ENCODE measurements around the gene PTPN5. TPM values are rescaled to one million over a fixed set of nuclear protein-coding genes. Genes with fewer than 3 reads are reported as not detected.

Gene PTPN5
- total RNA-seq, 3 donors from 2014 or later: 0.14 to 0.92 (median 0.17) TPM

- no peak for DNase-seq
- no peak for TF ChIP-seq CTCF (IDR thresholded peaks at IDR 0.05)
- H3K4me1 ChIP-seq (ENCODE audit: low read depth): peaks cover 4% of the 10 kb centered on the region
- no peaks in the 10 kb centered on the region for H3K36me3 ChIP-seq (ENCODE audit: low read depth)
- no peak for ATAC-seq
- intact Hi-C loops (cut with DNase I, micrococcal nuclease): no loop called here
- H3K4me3 ChIP-seq: no peak overlapping the region
- H3K9me3 ChIP-seq: no peaks in the 10 kb centered on the region
Observed at GRCh38 chr11:18790883-18791206, 753 bp downstream of the PTPN5 start.

- no peak for TF ChIP-seq CTCF (IDR thresholded peaks at IDR 0.05)
- H3K36me3 ChIP-seq (ENCODE audit: low read depth): no peaks in the 10 kb centered on the region
- no peaks in the 10 kb centered on the region for H3K9me3 ChIP-seq
- H3K4me1 ChIP-seq (ENCODE audit: low read depth): peaks cover 4% of the 10 kb centered on the region
- DNase-seq (no peak), ATAC-seq (no peak)
- intact Hi-C loops (cut with DNase I, micrococcal nuclease): no loop called here
- H3K4me3 ChIP-seq: no peak overlapping the region
Observed at GRCh38 chr11:18789942-18790341, 1.7 kb downstream of the PTPN5 start.

DNA sequence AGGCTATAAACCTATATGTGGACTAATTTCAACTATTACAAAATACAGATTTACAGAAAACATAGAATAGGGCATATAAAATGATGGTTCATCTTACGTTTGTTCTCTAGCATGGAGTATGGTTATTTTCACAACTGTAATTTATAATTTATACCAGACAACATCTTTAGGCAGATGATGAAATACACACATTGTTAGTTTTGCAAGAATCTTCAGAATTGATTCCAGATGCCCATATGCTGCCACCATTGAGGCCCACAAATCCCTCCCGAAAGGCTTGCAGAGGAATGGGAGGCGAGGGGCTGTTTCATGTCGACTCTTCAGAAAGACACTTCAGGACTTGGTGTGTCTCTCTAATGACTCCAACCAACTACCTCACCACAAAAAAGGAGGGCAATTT, 6.2 kb downstream of the PTPN5 start:
- Histone ChIP-seq H3K4me1 (ENCODE audit: low read depth) (no peaks in the 10 kb centered on the region), H3K9me3 (no peaks in the 10 kb centered on the region), H3K36me3 (ENCODE audit: low read depth) (no peaks in the 10 kb centered on the region), H3K4me3 (no peak overlapping the region)
- ATAC-seq (no peak), DNase-seq (no peak)
- TF ChIP-seq CTCF (IDR thresholded peaks at IDR 0.05): no peak
- intact Hi-C loops (cut with DNase I, micrococcal nuclease): no loop called here

GRCh38 chr11:18780896-18781295, 10.7 kb downstream of the PTPN5 start:
- intact Hi-C loops (cut with DNase I, micrococcal nuclease): no loop called here

DNA sequence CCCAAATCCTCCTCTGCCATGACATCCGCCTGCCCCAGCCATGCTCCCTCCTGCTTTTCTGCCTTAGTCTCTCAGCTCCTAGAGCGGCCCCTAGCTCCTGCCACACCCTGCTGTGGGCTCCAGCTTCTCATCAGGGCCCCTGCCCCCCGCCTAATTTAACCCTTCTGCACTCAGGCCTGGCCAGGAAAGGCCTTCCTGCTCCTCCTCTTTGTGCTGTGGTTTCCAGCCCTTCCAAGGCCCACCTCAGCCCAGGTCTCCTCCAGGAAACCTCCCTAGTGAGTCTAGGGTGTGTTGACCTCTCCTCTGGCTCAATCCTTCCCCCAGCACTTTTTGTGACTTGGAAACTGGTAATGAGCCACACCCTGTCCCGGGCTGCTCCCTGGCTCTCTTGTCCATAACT, 11.3 kb downstream of the PTPN5 start:
- no peak for TF ChIP-seq CTCF (IDR thresholded peaks at IDR 0.05)
- Histone ChIP-seq H3K4me3 (no peak overlapping the region), H3K36me3 (ENCODE audit: low read depth) (no peaks in the 10 kb centered on the region), H3K4me1 (ENCODE audit: low read depth) (no peaks in the 10 kb centered on the region), H3K9me3 (no peaks in the 10 kb centered on the region)
- DNase-seq (no peak), ATAC-seq (peak; percentile 42)
- intact Hi-C loops (cut with DNase I, micrococcal nuclease): no loop called here

More at GRCh38 chr11:18780896-18781295, 10.7 kb downstream of the PTPN5 start:
- ATAC-seq (no peak), DNase-seq (no peak)
- H3K9me3 ChIP-seq: no peaks in the 10 kb centered on the region
- no peaks in the 10 kb centered on the region for H3K36me3 ChIP-seq (ENCODE audit: low read depth)
- H3K4me3 ChIP-seq: no peak overlapping the region
- no peak for TF ChIP-seq CTCF (IDR thresholded peaks at IDR 0.05)
- H3K4me1 ChIP-seq (ENCODE audit: low read depth): no peaks in the 10 kb centered on the region

DNA sequence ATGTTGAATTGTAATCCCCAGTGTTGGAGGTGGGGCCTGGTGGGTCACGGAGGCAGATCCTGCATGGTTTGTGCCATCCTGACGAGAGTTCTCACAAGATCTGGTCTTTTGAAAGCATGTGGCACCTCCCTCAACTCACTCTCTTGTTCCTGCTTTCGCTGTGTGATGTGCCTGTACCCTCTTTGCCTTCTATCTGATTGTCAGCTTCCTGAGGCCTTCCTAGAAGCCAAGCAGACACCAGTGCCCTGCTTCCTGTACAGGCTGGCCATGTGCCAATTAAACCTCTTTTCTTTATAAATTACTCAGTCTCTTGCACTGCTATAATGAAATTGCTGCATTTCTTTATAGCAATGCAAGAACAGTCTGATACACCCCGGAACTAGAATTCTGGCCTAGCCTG, 13.1 kb downstream of the PTPN5 start:
- no peak for TF ChIP-seq CTCF (IDR thresholded peaks at IDR 0.05)
- ATAC-seq: no peak
- intact Hi-C loops (cut with DNase I, micrococcal nuclease): no loop called here

More for the DNA sequence above, 13.1 kb downstream of the PTPN5 start:
- H3K36me3 ChIP-seq (ENCODE audit: low read depth): no peaks in the 10 kb centered on the region
- H3K4me1 ChIP-seq (ENCODE audit: low read depth): no peaks in the 10 kb centered on the region
- H3K4me3 ChIP-seq: no peak overlapping the region
- no peak for DNase-seq
- H3K9me3 ChIP-seq: no peaks in the 10 kb centered on the region
